Liver (tissue), 9 donors: ENCODE measurements around the gene KCNK3. TPM values are rescaled to one million over a fixed set of nuclear protein-coding genes. Genes with fewer than 3 reads are reported as not detected.

Experiments used
- DNase-seq: peaks from one replicate; pipeline ENCODE4 v3.0.0-alpha.2; 2017; ENCODE audit warnings: low spot score
- H3K27ac ChIP-seq, 2 donors: one replicate each; pipeline ENCODE4 v1.7.0; 2013; ENCODE audit warnings: inconsistent platforms in 2 of 2, low read length in 2 of 2, control low read depth in 1 of 2, low read depth in 1 of 2, mild to moderate bottlenecking in 1 of 2
- H3K27me3 ChIP-seq, 4 donors: one replicate each; pipeline versions ENCODE4 v1.6.1 to v1.7.0; 2013; ENCODE audit warnings: low read length in 3 of 4, inconsistent platforms in 1 of 4, mild to moderate bottlenecking in 1 of 4, moderate library complexity in 1 of 4; ENCODE audit not compliant: control insufficient read depth in 4 of 4, insufficient read depth in 4 of 4
- H3K36me3 ChIP-seq, 4 donors: one replicate each; pipeline versions ENCODE4 v1.6.1 to v1.7.0; 2013; ENCODE audit warnings: low read length in 3 of 4, mild to moderate bottlenecking in 3 of 4, low read depth in 1 of 4, moderate library complexity in 1 of 4; ENCODE audit not compliant: control insufficient read depth in 4 of 4, insufficient read depth in 3 of 4
- H3K4me1 ChIP-seq, 4 donors: one replicate each; pipeline versions ENCODE4 v1.6.1 to v1.7.0; 2013; ENCODE audit warnings: low read length in 3 of 4, mild to moderate bottlenecking in 3 of 4, moderate library complexity in 1 of 4; ENCODE audit not compliant: control insufficient read depth in 4 of 4, insufficient read depth in 4 of 4
- H3K4me3 ChIP-seq, 3 donors: one replicate each; pipeline versions ENCODE4 v1.6.1 to v1.7.0; 2013; ENCODE audit warnings: low read length in 3 of 3, control low read depth in 1 of 3, low read depth in 1 of 3, mild to moderate bottlenecking in 1 of 3
- H3K9ac ChIP-seq, 2 donors: one replicate each; pipeline ENCODE4 v1.7.0; 2013; ENCODE audit warnings: low read length in 2 of 2, mild to moderate bottlenecking in 2 of 2, moderate library complexity in 2 of 2, control low read depth in 1 of 2, low read depth in 1 of 2
- H3K9me3 ChIP-seq, 4 donors: one replicate each; pipeline versions ENCODE4 v1.6.1 to v1.7.0; 2013; ENCODE audit warnings: low read length in 3 of 4; ENCODE audit not compliant: control insufficient read depth in 4 of 4
- ATF3 ChIP-seq: IDR thresholded peaks from 2 replicates; pipeline ENCODE4 v1.6.1; 2016; ENCODE audit warnings: antibody characterized with exemption
- CTCF ChIP-seq: fragments of 150-350 bp; IDR thresholded peaks from 2 replicates; pipeline ENCODE4 v1.5.1; 2017; ENCODE audit warnings: improper control_type of control experiment, low read depth, low read length; ENCODE audit not compliant: missing input control
- EGR1 ChIP-seq, 2 donors: IDR thresholded peaks; 2 replicates each; pipeline ENCODE4 v1.6.1; 2016 to 2018; ENCODE audit warnings: antibody characterized with exemption in 2 of 2, low read depth in 2 of 2
- FOXA1 ChIP-seq: IDR thresholded peaks from 2 replicates; pipeline ENCODE4 v1.6.1; 2016; ENCODE audit warnings: antibody characterized with exemption
- FOXA2 ChIP-seq: IDR thresholded peaks from 2 replicates; pipeline ENCODE4 v1.6.1; 2016; ENCODE audit warnings: antibody characterized with exemption
- GABPA ChIP-seq, 2 donors: IDR thresholded peaks in 1 of 2; conservative IDR thresholded peaks in 1 of 2; 2 replicates each; pipeline ENCODE4 v1.6.1; 2016; ENCODE audit warnings: antibody characterized with exemption in 2 of 2, mild to moderate bottlenecking in 1 of 2, moderate library complexity in 1 of 2
- HNF4A ChIP-seq, 2 donors: conservative IDR thresholded peaks; 2 replicates each; pipeline ENCODE4 v1.6.1; 2016; ENCODE audit warnings: antibody characterized with exemption in 2 of 2, mild to moderate bottlenecking in 2 of 2
- HNF4G ChIP-seq: IDR thresholded peaks from 2 replicates; pipeline ENCODE4 v1.6.1; 2016; ENCODE audit warnings: antibody characterized with exemption
- JUND ChIP-seq, 2 donors: IDR thresholded peaks; 2 replicates each; pipeline ENCODE4 v1.6.1; 2016; ENCODE audit warnings: antibody characterized with exemption in 2 of 2
- MAX ChIP-seq: IDR thresholded peaks from 2 replicates; pipeline ENCODE4 v1.6.1; 2016; ENCODE audit warnings: antibody characterized with exemption
- NR2F2 ChIP-seq: IDR thresholded peaks from 2 replicates; pipeline ENCODE4 v1.6.1; 2016; ENCODE audit warnings: antibody characterized with exemption
- RAD21 ChIP-seq, 2 donors: IDR thresholded peaks; 2 replicates each; pipeline ENCODE4 v1.6.1; 2016; ENCODE audit warnings: antibody characterized with exemption in 2 of 2, mild to moderate bottlenecking in 2 of 2
- REST ChIP-seq: IDR thresholded peaks from 2 replicates; pipeline ENCODE4 v1.6.1; 2016; ENCODE audit warnings: antibody characterized with exemption, mild to moderate bottlenecking
- RXRA ChIP-seq, 2 donors: IDR thresholded peaks; 2 replicates each; pipeline ENCODE4 v1.6.1; 2017 to 2018; ENCODE audit warnings: antibody characterized with exemption in 2 of 2, mild to moderate bottlenecking in 1 of 2
- SP1 ChIP-seq: IDR thresholded peaks from 2 replicates; pipeline ENCODE4 v1.6.1; 2018; ENCODE audit warnings: antibody characterized with exemption, mild to moderate bottlenecking
- TAF1 ChIP-seq: conservative IDR thresholded peaks from 2 replicates; pipeline ENCODE4 v1.6.1; 2016; ENCODE audit warnings: antibody characterized with exemption, mild to moderate bottlenecking
- YY1 ChIP-seq: IDR thresholded peaks from 2 replicates; pipeline ENCODE4 v1.6.1; 2016; ENCODE audit warnings: antibody characterized with exemption, mild to moderate bottlenecking
- ZBTB33 ChIP-seq: IDR thresholded peaks from 2 replicates; pipeline ENCODE4 v1.6.1; 2016; ENCODE audit warnings: antibody characterized with exemption
- WGBS: extraction: QIAGEN DNeasy Blood & Tissue Kit; methylation state at CpG from one replicate; pipeline ENCODE4 v1.1.7; 2013; 5-methylcytosine and 5-hydroxymethylcytosine counted together
- polyA plus RNA-seq, 2 donors: library from polyadenylated mRNA; stranded (reverse) in 1 of 2; unstranded in 1 of 2; fragments of 200-250 nt in 1 of 2; fragments of >200 nt in 1 of 2; fragmentation: Nextera tagmentation in 1 of 2; extraction: Ambion mirVana in 1 of 2; gene quantifications; one replicate each; pipeline versions ENCODE4 v1.2.1 to v1.2.3, GENCODE V29; 2013 to 2015
- total RNA-seq, 2 donors: library from RNA; depleted of rRNA; stranded (reverse); fragments of >200 nt; gene quantifications; one replicate each; pipeline ENCODE4 v1.2.3, GENCODE V29; 2014
- donor health status: healthy.
- donor health status: healthy.
- donor health status: healthy.
- donor health status: healthy.
- donor health status: healthy.

The KCNK3 gene
- total and polyA plus RNA-seq, 4 donors = 0.78 to 6.6 (median 2.6) TPM; not detected in 1

- Histone ChIP-seq H3K9ac (no peak overlapping the region), H3K27me3 (peaks cover 0 to 12% (median 7%) of the 10 kb centered on the region in 4 donors), H3K4me3 (no peak overlapping the region), H3K36me3 (no peaks in the 10 kb centered on the region), H3K27ac (no peak overlapping the region), H3K9me3 (no peaks in the 10 kb centered on the region), H3K4me1 (peaks cover 2 to 9% (median 5%) of the 10 kb centered on the region in 4 donors)
- 54% methylated on average over 7 of the region's 7 CpGs for WGBS
- DNase-seq = no peak
- TF ChIP-seq MAX = no peak
- TF ChIP-seq FOXA2 = no peak
- TF ChIP-seq YY1 = no peak
- TF ChIP-seq RXRA (IDR thresholded peaks at IDR 0.05) = no peak
- TF ChIP-seq REST = no peak
- no peak for TF ChIP-seq EGR1 (IDR thresholded peaks at IDR 0.05; ENCODE audit: low read depth in 2 of 2)
- TF ChIP-seq ATF3 = no peak
- no peak for TF ChIP-seq RAD21 (IDR thresholded peaks at IDR 0.05)
- TF ChIP-seq SP1 = no peak
- TF ChIP-seq JUND (IDR thresholded peaks at IDR 0.05) = no peak
- TF ChIP-seq HNF4G = no peak
- TF ChIP-seq TAF1 = no peak
- TF ChIP-seq GABPA (IDR thresholded peaks at IDR 0.05 in 1 of 2, conservative IDR thresholded peaks at IDR 0.05 in 1 of 2) = no peak
- no peak for TF ChIP-seq NR2F2
- no peak for TF ChIP-seq ZBTB33
- TF ChIP-seq HNF4A (conservative IDR thresholded peaks at IDR 0.05) = no peak
- no peak for TF ChIP-seq FOXA1
- no peak for TF ChIP-seq CTCF
Measured at GRCh38 chr2:26694001-26694400, 1.5 kb downstream of the KCNK3 start.
